NAMALWA (cell line): ENCODE data around the gene NDUFB2.
"Not testable (repeated sequence)": the region's sequence is repeated elsewhere in the genome, so short reads cannot be mapped to it uniquely, and the experiment has no call there.

Experiments
- DNase-seq: peaks from one replicate; pipeline ENCODE4 v3.0.0-alpha.2; 2015; ENCODE audit warnings: low spot score

NDUFB2 gene

GRCh38 chr7:140734729-140735128, 38.2 kb downstream of the NDUFB2 start:
- no peak for DNase-seq

GRCh38 chr7:140738280-140738679, 41.8 kb downstream of the NDUFB2 start:
- DNase-seq: no peak

GRCh38 chr7:140743255-140743654, 46.7 kb downstream of the NDUFB2 start:
- DNase-seq: not testable (repeated sequence)

- no peak for DNase-seq
These were observed 47.5 kb downstream of the NDUFB2 start for GRCh38 chr7:140744005-140744404.

- DNase-seq: peak; percentile 38
These were observed 49.0 kb downstream of the NDUFB2 start for GRCh38 chr7:140745266-140746058.

GRCh38 chr7:140746751-140747150, 50.2 kb downstream of the NDUFB2 start:
- DNase-seq: no peak

GRCh38 chr7:140752533-140752932, 56.0 kb downstream of the NDUFB2 start:
- no peak for DNase-seq

GRCh38 chr7:140754506-140754905, 58.0 kb downstream of the NDUFB2 start:
- DNase-seq: no peak
